ENCODE data around the gene GOLGA2. TPM values are rescaled to one million over a fixed set of nuclear protein-coding genes. Genes with fewer than 3 reads are reported as not detected.

GOLGA2 gene
- polyA plus RNA-seq, 3 donors = 67.6 to 71.2 (median 67.6) TPM

- no peak for DNase-seq (ENCODE audit: low read depth in 3 of 3, low spot score in 2 of 3)
Measured at GRCh38 chr9:128260340-128260739, 15.5 kb downstream of the GOLGA2 start.

- no peak for DNase-seq (ENCODE audit: low read depth in 3 of 3, low spot score in 2 of 3)
Measured at GRCh38 chr9:128259156-128259555, 16.7 kb downstream of the GOLGA2 start.

- DNase-seq (ENCODE audit: low read depth in 3 of 3, low spot score in 2 of 3) = no peak
Measured at GRCh38 chr9:128258326-128258725, 17.5 kb downstream of the GOLGA2 start.

GRCh38 chr9:128257907-128258306 lies 17.9 kb downstream of the GOLGA2 start:
- DNase-seq (ENCODE audit: low read depth in 3 of 3, low spot score in 2 of 3) = no peak

- no peak for DNase-seq (ENCODE audit: low read depth in 3 of 3, low spot score in 2 of 3)
Measured at GRCh38 chr9:128257086-128257825, 18.6 kb downstream of the GOLGA2 start.

GRCh38 chr9:128254855-128255759 lies 20.7 kb downstream of the GOLGA2 start:
- no peak for DNase-seq (ENCODE audit: low read depth in 3 of 3, low spot score in 2 of 3)

- DNase-seq (ENCODE audit: low read depth in 3 of 3, low spot score in 2 of 3) = no peak
Measured at GRCh38 chr9:128254362-128254761, 21.4 kb downstream of the GOLGA2 start.

- no peak for DNase-seq (ENCODE audit: low read depth in 3 of 3, low spot score in 2 of 3)
Measured at GRCh38 chr9:128253991-128254346, 21.8 kb downstream of the GOLGA2 start.

GRCh38 chr9:128253140-128253990 lies 22.4 kb downstream of the GOLGA2 start:
- DNase-seq (ENCODE audit: low read depth in 3 of 3, low spot score in 2 of 3) = no peak

- DNase-seq (ENCODE audit: low read depth in 3 of 3, low spot score in 2 of 3) = no peak
Measured at GRCh38 chr9:128252317-128253139, 23.3 kb downstream of the GOLGA2 start.

- DNase-seq (ENCODE audit: low read depth in 3 of 3, low spot score in 2 of 3) = no peak
Measured at GRCh38 chr9:128251732-128252100, 24.1 kb downstream of the GOLGA2 start.

- DNase-seq (ENCODE audit: low read depth in 3 of 3, low spot score in 2 of 3) = no peak
Measured at GRCh38 chr9:128250839-128251731, 24.7 kb downstream of the GOLGA2 start.

- no peak for DNase-seq (ENCODE audit: low read depth in 3 of 3, low spot score in 2 of 3)
Measured at GRCh38 chr9:128249908-128250838, 25.6 kb downstream of the GOLGA2 start.

GRCh38 chr9:128249558-128249907 lies 26.3 kb downstream of the GOLGA2 start:
- DNase-seq (ENCODE audit: low read depth in 3 of 3, low spot score in 2 of 3) = no peak

GRCh38 chr9:128247226-128247803 lies 28.5 kb downstream of the GOLGA2 start:
- no peak for DNase-seq (ENCODE audit: low read depth in 3 of 3, low spot score in 2 of 3)

GRCh38 chr9:128246471-128246870 lies 29.3 kb downstream of the GOLGA2 start:
- DNase-seq (ENCODE audit: low read depth in 3 of 3, low spot score in 2 of 3) = no peak

- DNase-seq (ENCODE audit: low read depth in 3 of 3, low spot score in 2 of 3) = peak in 1 of 3 donors; percentile 51
Measured at GRCh38 chr9:128245421-128246151, 30.2 kb downstream of the GOLGA2 start.

All from right renal cortex interstitium (tissue), 3 donors.